GM18867 (cell line): Measurements from ENCODE around the gene GPR17.

Experiments
- ATAC-seq: cut with Tn5 transposase; IDR thresholded peaks from one replicate; pipeline ENCODE4 v1.9.1; 2021; ENCODE audit warnings: mild to moderate bottlenecking, moderate library complexity; ENCODE audit not compliant: unreplicated experiment

The GPR17 gene

DNA sequence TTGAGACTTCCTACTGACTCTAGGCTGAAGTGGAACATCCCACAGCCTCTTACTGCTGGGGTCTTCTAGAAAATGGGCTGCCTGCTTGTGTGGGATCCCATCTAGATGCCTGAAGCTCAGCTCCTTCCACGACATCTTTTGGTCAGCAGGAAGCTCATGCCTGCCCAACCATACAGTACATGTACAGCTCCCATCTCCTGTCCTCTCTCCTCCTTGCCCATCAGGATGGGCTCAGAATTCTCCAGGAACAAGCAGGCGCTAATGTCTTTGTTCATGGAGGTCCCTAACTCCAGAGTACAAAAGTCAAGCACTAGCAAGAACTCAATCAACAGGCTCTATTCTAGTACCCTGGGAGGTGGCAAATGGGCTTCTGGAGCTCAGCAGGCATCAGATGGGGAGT lies 31.7 kb upstream of the GPR17 start:
- no peak for ATAC-seq

DNA sequence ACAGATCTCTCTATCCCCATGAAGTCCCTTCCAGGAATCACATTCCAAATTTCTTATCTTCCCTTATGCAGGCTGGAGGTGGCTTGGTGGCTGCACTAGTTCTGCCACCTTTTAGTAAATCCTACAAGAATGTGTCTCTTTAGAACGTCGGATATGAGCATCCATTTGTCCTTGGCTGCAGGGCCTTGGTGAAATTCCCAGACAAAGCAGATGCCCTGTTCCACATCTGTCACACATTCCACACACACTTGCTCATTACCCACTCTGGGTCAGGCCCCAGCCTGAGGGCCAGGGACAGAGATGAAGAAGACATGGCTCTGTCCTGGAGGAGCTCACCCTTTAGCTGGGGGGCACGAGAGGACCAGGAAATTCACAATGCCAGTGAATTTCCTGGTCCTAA lies 31.2 kb upstream of the GPR17 start:
- no peak for ATAC-seq

DNA sequence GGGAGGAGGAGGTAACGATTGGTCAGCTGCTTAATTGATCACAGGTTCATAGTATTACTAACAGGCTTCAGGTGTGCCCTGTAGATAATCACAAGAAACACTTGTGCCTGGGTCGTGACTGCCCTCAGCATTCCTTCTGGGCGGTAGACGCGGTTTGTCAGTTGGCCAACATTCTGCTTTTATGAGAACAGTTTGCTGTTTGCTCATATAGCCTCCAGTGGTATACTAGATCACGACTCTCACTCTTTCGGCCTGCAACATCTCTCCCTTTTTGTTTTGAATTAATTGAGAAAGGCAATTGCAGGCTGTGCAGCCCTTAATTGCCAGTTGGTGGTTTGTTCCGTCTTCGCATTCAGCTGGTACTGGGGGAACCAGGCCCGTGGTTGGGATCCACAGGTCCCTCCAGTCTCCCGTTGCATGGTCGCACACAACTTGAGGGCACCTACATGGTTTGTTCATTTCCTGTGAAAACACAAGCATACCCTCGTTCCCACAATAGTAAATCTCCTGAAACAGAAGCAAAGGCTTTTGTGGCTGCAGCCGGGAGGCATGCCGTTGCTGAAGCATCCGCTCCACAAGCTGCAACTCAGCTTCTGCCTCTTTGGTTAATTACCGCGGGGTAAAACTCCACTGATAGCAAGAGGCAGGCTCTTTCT lies 30.3 kb upstream of the GPR17 start:
- ATAC-seq = no peak

DNA sequence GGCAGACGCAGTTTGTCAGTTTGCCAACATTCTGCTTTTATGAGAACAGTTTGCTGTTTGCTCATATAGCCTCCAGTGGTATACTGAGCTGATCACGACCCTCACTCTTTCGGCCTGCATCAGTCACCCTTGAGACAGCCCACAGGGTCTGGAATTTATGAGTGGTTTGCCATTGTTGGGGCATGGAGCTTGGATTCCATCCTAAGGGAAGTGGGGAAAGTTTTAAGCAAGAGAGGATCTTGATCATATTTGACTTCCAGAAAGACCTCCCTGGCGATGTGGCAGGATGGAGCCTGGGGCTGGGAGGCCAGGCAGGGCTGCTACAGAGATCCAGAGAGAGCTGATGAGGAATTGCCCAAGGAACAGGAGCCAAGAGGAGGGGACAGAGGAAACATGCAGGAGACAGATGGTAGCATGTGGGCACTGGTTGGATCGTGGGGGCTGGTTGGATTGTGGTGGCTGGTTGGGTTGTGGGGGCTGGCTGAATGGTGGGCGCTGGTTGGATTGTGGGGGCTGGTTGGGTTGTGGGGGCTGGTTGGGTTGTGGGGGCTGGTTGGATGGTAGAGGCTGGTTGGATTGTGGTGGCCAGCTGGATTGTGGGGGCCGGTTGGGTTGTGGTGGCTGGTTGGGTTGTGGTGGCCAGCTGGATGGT lies 27.3 kb upstream of the GPR17 start:
- ATAC-seq = no peak

DNA sequence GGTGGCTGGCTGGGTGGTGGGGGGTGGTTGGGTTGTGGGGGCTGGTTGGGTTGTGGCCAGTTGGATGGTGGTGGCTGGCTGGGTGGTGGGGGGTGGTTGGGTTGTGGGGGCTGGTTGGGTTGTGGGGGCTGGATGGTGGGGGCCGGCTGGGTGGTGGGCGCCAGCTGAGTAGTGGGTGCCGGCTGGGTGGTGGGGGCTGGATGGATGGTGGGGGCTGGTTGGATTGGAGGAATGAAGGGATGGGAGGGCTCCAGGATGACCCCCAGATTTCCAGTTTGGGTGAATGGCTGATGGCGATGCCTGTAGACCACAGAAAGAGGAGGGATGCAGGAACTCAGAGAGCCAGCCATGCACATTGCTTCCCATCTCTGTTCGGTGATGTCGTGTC lies 26.8 kb upstream of the GPR17 start:
- no peak for ATAC-seq

DNA sequence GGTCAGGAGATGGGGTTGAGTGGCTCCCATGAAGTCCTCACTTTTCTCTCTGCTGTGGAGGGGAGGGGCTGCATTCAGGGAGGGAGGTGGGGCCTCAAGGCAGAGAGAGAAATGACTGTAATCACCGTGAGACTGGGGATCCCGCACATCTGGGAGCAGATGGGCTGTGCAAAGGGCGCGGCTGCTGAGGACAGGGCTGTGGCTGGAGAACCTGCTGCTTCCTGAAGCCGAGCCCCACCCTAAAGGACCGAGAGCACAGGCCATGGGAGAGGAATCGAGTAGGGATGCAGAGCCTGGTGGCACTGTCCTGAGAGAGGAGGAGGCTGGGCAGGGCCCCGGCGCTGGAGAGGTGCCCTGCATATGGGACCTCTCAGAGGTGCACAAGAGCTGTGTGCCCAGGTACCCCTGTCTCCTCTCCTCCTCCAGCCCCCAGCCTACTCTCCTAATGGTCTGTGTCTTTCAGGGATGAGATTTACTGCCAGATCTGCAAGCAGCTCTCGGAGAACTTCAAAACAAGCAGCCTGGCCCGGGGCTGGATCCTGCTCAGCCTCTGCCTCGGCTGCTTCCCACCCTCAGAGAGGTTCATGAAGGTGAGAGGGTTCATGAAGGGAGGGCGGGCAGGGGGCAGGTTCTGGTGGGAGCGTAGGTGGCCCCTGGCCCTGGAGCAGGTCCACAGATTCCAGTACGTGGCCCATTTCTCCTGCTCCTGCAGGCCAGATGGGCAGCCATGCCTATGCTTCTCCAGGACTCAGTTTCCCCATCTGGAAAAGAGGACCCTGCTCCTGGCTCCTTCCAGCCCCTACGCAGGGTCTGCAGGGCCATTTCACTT lies 25.9 kb upstream of the GPR17 start:
- no peak for ATAC-seq

DNA sequence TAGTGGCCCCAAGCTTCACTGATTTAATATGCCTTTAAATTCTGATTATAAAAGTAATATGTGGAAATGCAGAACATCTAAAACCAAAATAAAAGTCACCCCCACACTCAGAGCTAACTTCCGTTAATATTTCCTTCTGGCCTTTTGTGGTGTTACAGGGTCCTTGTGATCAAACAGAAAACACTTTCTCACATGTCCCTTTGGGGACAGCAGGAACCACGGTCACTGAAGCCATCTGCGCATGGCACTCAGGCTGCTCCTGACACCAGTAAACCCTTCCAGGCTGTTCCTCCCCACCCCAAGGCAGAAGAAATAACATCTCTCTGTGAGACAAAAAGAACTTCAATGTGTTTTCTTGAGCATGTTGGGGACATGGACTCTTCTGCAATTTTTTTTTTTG lies 25.1 kb upstream of the GPR17 start:
- no peak for ATAC-seq

DNA sequence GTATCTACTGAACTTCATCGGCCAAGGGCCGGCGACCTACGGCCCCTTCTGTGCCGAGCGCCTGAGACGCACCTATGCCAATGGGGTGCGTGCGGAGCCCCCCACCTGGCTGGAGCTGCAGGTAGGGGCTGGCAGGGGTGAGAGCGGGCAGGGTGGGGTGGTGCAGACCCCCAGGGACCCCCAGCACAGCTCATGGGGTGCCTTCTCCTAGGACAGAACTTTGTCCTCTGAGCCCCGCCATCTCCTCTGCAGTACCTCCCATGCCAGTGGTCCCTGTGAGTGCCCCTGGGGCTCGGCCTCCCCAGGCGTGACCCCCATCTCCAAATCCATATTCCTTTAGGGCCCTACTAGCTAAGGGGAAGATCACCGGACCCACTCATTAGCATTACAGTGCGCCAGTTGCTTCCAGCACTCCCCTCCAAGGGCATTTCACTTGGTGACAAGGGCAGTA lies 23.9 kb upstream of the GPR17 start:
- no peak for ATAC-seq

DNA sequence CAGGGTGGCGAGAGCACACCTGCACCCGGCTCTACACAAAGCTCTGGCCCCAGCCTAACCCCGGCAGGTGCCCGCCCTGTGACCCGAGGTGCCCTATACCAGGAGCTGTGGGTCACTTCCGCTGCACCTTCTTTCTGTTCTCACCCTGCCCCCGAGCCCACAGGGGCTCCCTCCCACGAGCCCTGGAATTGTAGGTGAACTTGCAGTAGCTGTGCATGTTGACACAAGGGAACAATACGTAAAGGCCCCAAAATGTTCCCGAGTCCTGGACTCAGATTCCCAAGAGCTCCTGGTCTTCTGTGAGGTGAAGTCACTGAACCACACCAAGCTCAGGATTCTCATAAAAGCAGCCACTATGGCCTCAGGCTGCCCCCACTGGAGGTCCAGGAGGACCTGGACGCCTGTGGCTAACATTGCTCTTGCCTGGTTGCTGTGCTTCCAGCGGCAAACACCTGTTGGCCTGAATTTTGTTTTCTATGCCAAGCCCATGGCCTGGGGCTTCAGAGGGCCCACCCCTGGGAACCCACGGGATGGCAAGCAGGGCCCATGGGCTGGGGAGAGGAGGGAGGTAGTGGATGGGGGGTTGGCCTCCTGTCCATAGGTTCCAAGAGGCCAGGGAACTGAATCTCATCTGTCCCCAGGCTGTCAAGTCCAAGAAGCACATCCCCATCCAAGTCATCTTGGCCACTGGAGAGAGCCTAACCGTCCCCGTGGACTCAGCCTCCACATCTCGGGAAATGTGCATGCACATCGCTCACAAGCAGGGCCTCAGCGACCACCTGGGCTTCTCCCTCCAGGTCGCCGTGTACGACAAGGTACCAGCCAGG lies 23.2 kb upstream of the GPR17 start:
- ATAC-seq = no peak

DNA sequence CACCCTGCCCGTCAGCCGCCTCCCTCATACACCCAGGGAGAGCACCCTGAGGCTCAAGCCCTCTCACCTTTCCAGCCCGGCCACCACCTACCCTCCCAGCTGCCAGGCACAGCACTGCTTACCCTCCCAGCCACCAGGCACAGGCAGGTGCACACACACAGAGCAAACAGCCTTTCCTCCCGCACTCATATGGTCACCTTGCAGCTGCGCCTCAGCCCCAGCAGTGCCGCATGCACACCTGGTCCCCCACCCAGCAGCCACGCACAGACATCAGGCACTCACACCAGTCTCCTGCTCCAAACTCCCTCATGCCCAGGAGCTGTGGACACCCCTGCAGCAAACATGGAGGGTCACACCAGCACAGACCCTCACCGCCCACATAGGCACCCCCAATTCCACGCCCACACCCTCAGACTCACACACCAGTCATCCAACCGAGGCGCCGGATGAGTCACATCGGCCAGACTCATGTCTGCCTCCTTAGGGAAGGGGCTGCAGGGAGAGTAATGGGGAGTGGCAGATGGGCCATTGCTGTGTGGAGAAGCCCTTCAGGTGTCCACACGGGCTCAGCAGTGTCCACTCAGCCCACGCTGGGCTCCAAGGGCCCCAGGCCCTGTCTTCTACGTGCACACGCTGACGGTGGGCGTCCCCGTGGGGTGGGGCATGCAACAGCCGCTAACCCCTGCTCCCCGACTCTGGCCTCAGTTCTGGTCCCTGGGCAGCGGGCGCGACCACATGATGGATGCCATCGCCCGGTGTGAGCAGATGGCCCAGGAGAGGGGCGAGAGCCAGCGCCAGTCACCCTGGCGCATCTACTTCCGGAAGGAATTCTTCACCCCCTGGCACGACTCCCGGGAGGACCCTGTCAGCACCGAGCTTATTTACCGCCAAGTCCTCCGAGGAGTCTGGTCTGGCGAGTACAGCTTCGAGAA lies 22.3 kb upstream of the GPR17 start:
- ATAC-seq = no peak

DNA sequence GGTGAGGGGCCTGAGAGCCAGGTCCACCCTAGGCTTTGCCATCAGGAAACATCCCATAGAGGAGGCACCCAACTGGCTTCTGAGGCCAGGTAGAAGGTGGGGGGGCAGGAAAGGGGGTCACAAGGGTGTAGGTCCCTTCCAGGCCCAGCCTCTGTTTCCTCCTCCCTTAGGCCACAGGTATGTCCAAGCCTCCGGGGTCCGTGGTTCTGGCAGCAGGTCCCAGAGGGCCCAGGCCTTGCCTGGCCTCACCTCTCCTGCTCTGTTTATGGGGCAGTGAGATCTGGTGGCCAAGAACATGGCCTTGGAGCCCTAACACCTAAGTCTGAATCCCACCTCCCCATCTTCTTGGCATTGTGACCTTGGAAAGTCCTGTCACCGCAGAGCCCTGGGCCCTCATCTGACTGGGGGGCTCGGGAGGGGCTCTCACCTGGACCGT lies 21.6 kb upstream of the GPR17 start:
- ATAC-seq = no peak

DNA sequence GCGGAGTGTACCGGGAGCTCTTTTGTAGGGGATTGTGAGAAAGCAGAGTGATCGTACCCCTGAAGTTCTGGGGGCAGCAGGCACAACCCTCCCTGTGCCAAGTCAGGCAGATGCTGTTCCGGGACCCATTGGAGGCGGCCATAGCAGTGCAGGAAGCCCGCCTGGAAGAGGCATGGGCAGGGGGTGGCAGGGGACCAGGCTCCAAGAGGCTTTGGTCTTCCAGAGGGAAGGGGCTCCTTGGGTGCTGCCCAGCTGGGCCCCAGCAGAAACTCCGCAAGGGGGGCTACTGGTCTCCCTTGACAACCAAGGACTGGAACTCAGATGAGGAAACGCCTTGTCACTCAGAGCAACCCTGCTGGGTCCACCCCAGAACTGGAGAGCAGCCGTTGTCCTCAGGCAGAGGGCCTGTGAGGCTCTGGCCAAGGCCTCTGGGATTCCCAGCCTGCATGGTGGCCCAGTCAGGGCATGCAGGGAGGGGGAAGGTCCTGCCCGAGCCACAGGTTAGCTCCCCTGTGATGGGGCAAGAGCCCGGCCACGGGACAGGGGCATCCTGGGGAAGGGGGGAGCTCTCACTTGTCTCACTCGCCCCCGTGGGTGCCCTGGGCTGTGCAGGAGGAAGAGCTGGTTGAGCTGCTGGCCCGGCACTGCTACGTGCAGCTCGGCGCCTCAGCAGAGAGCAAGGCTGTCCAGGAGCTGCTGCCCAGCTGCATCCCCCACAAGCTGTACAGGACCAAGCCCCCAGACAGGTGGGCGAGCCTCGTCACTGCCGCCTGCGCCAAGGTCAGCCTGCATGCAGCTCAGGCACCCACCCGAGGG lies 21.0 kb upstream of the GPR17 start:
- no peak for ATAC-seq

DNA sequence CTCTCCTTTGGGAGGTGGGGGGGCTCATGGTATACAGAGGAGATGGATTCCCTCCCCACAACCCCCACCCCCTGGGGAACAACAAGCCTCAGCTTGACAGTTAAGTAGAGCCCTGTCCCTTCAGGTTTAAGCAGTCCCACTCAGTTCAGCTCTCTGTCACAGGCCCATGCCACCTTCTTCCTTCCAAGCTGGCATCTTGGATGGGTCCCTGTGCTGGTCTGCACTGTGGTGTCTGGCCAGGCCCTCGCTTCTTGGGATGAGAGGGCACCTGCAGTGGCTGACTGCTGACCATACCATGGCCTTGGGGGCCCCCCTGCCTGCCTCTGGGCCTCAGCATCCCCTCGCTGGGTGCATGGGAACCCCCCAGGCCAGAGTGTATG lies 20.4 kb upstream of the GPR17 start:
- no peak for ATAC-seq

DNA sequence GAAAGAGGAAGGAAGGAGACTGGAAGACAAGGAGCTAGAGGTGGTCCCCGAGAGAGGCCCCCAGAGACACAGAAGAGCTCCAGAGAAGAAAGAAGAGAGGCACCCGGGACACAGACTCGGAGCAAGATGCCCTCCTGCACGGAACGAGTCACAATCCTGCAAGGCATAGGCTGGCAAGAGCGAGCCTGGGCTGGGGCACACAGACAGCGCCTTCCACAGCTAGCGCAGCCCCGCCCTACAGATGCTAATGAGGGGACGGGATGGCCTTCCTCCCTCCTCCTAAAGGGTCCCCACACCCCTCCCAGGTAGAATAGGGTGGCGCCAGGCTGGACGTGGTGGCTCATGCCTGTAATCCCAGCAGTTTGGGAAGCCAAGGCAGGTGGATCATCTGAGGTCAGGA lies 19.8 kb upstream of the GPR17 start:
- no peak for ATAC-seq

DNA sequence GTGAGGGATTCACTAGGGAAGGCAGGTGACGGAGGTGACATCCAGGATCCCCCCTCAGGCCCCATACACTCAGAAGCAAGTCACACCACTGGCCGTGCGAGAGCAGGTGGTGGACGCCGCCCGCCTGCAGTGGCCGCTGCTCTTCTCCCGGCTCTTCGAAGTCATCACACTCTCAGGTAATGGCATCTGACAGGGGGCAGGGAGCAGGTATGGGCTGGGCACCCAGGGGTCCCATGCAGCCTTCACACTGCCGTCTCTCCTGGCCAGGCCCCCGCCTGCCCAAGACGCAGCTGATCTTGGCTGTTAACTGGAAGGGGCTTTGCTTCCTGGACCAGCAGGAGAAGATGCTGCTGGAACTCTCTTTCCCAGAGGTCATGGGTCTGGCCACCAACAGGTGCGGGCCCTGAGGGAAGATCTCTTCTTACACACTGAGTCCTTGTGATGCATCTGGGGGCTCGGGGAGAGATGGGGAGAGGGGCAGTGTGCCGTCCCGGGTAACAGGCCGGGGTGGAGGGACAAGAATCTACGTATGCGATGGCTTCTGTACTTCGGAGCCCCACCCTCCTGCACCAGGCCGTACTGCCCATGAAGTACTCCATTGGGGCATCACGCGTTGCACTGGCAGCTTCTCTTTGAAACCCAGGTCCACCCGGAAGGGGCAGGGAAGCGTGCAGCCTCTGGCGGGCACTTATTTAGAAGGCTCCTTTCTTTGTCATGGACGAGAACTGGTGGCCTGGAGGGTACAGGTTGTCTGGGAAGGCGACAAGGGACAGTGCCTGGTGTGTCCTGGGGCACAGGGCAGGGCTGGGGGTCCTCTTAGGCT lies 18.8 kb upstream of the GPR17 start:
- ATAC-seq = no peak

DNA sequence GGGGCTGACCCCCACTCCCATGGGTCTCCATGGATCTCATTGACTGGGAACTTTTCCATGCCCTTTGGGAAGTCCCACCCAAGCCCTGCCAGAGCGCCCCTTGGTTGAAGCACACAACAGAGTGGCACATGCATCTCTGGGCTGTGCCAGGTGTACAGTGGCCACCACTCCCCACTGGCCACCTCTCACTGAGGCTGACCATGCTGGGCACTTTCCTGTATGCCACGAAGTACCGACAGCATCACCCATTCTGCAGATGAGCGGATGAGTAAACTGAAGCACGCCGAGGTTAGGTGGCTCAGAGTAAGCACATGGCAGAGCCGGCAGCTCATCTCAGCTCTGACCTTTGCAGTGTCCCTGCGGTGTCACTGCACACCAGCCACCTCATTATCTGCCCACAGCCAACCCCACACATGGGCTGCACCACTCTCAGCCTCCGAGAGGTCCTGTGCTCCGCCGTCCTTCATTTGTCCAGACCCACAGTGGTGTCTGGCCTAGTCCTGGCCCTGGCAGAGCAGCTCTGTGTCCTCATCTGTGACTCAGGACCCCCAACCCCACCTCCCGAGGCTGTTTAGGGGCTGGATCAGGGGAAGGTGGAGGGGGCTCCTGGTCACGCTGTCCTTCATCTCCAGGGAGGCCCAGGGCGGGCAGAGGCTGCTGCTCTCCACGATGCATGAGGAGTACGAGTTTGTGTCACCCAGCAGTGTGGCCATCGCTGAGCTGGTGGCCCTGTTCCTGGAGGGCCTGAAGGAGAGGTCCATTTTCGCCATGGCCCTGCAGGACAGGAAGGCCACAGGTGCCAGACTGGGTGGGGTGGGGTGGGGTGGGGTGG lies 18.0 kb upstream of the GPR17 start:
- ATAC-seq = no peak

DNA sequence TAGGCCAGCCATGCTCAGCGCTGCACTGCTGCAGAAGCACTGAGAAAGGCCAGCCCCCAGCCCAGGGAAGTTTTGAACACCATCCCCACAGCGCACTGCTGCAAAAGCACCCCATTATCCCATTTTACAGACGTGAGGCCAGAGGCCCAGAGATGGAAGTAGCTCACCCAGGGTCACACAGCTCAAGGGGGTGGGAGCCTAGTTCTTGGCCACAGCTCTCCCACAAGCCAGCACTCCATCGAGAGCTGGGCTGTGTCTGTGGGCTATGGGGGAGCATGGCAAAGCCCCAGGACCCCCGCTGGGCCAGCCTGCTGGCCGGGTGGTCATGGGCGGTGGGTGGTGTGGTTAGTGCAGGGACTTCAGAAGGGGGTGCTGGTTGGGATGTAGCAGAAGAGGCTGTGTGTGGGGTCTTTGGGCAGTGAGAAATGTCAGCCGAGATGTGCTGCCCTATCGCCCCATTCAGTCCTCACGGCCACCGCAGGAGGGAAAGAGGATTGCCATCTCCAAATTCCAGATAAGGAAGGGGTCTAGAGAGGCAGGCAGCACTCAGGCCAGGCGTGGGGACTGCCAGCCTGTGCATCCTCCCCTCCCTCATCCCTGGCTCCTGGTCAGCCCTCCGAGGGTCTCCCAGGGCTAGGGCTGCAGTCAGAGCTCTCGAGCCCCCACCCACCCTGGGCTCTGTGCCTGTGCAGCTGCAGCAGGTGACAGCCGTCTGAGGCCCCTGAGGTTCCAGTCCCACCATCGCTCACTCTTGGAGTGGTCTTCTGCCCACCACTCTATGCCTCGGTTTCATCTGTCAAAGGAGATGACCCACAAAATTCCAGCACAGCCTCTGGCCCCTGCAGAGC lies 17.0 kb upstream of the GPR17 start:
- ATAC-seq = no peak
